MM.1S (cell line): ENCODE results near the gene POMGNT2.

Source experiments
- DNase-seq: peaks from one replicate; pipeline ENCODE4 v3.0.0-alpha.2; 2015
- H2AFZ ChIP-seq: fragments of 300-600 bp; sonication (generic); 2 replicates; pipeline ENCODE4 v1.6.0; 2016; ENCODE audit warnings: antibody characterized with exemption, low read length
- H3F3A ChIP-seq: fragments of 300-600 bp; sonication (generic); 2 replicates; pipeline ENCODE4 v1.6.1; 2016; ENCODE audit warnings: mild to moderate bottlenecking, antibody characterized with exemption, low read length, moderate library complexity, mixed read lengths; ENCODE audit not compliant: insufficient read depth
- H3K27ac ChIP-seq: fragments of 300-600 bp; sonication (generic); 2 replicates; pipeline ENCODE4 v1.5.1; 2016; ENCODE audit warnings: mild to moderate bottlenecking, low read length
- H3K27me3 ChIP-seq: fragments of 300-600 bp; sonication (generic); replicated peaks from 2 replicates; pipeline ENCODE4 v1.6.0; 2016; ENCODE audit warnings: low read length; ENCODE audit not compliant: insufficient read depth
- H3K36me3 ChIP-seq: fragments of 300-600 bp; sonication (generic); replicated peaks from 2 replicates; pipeline ENCODE4 v1.6.1; 2016; ENCODE audit warnings: mild to moderate bottlenecking, low read length, mixed read lengths; ENCODE audit not compliant: insufficient read depth
- H3K4me1 ChIP-seq: fragments of 300-600 bp; sonication (generic); 2 replicates; pipeline ENCODE4 v1.6.1; 2016; ENCODE audit warnings: low read length, mixed read lengths
- H3K4me2 ChIP-seq: fragments of 300-600 bp; sonication (generic); 2 replicates; pipeline ENCODE4 v1.6.0; 2016; ENCODE audit warnings: low read depth, low read length
- H3K4me3 ChIP-seq: fragments of 300-600 bp; sonication (generic); 2 replicates; pipeline ENCODE4 v1.5.1; 2016; ENCODE audit warnings: low read length, mixed read lengths
- H3K79me2 ChIP-seq: fragments of 300-600 bp; sonication (generic); 2 replicates; pipeline ENCODE4 v1.6.1; 2016; ENCODE audit warnings: mixed run types, low read length, mixed read lengths
- H3K9ac ChIP-seq: fragments of 300-600 bp; sonication (generic); 2 replicates; pipeline ENCODE4 v1.6.1; 2016; ENCODE audit warnings: low read length, mixed read lengths
- H3K9me2 ChIP-seq: fragments of 300-600 bp; sonication (generic); replicated peaks from 2 replicates; pipeline ENCODE4 v1.6.1; 2016; ENCODE audit warnings: mild to moderate bottlenecking, low read length, mixed read lengths; ENCODE audit not compliant: insufficient read depth
- H3K9me3 ChIP-seq: fragments of 300-600 bp; sonication (generic); replicated peaks from 2 replicates; pipeline ENCODE4 v1.6.1; 2016; ENCODE audit warnings: mild to moderate bottlenecking, low read length, mixed read lengths; ENCODE audit not compliant: insufficient read depth
- H4K20me1 ChIP-seq: fragments of 300-600 bp; sonication (generic); 2 replicates; pipeline ENCODE4 v1.6.1; 2016; ENCODE audit warnings: mild to moderate bottlenecking, low read length, moderate library complexity, mixed read lengths; ENCODE audit not compliant: insufficient read depth
- CTCF ChIP-seq: fragments of 300-600 bp; sonication (generic); IDR thresholded peaks from 2 replicates; pipeline ENCODE4 v1.5.1; 2016; ENCODE audit warnings: antibody characterized with exemption, low read length, mixed read lengths
- EZH2 ChIP-seq: fragments of 300-600 bp; sonication (generic); optimal IDR thresholded peaks from 2 replicates; pipeline ENCODE3; 2017; ENCODE audit warnings: low read depth, mild to moderate bottlenecking, antibody characterized with exemption, low read length, mixed read lengths
- EZH2phosphoT487 ChIP-seq: fragments of 300-600 bp; sonication (generic); IDR thresholded peaks from 2 replicates; pipeline ENCODE4 v1.6.1; 2018; ENCODE audit warnings: antibody characterized with exemption, low read length

POMGNT2 gene

DNA sequence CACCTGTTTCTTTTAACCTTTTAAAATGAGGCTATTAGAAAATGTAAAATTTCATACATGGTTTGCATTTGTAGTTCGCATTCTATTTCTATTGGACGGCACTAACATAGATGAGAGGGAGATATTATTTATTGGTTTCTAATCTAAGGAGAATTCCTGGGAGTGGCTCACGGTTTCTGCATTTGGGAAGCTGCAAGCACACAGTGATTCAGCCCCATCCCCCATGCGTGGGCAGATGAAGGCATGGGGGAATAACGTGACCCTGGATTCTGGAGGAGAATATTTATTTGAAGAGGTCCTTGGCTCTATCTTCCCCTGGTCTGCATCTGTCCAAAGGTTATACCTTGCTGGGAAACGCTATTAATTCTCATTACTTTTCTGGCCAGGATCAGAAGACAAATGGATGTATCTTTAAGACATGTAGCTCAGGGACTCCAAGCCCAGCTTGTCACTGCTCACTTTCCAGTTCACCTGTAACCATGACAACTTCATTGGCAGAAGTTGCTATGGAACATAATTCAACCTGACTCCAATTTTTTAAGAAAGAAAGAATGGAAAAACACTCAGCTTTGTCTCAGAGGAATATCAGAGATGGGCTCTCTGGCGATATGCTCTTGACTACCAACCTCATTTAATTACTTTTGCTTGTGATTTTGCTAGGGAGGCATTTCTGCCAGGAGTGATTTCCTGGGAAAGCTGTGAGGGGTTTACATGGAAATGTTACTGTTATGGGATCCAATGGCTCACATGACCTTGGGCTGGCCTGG, 27.2 kb upstream of the POMGNT2 start:
- H3K27ac ChIP-seq: no peak overlapping the region
- peaks cover 4% of the 10 kb centered on the region for H3K4me1 ChIP-seq
- TF ChIP-seq EZH2phosphoT487: no peak
- no peak for TF ChIP-seq CTCF
- TF ChIP-seq EZH2: no peak
- H3K9me2 ChIP-seq: no peaks in the 10 kb centered on the region
- no peaks in the 10 kb centered on the region for H3K27me3 ChIP-seq
- no peak overlapping the region for H2AFZ ChIP-seq
- no peak overlapping the region for H3K4me3 ChIP-seq
- H3K9me3 ChIP-seq: no peaks in the 10 kb centered on the region
- no peaks in the 10 kb centered on the region for H4K20me1 ChIP-seq
- H3K9ac ChIP-seq: no peak overlapping the region
- DNase-seq: no peak
- H3K36me3 ChIP-seq: no peaks in the 10 kb centered on the region
- H3K4me2 ChIP-seq: no peak overlapping the region
- H3F3A ChIP-seq: no peaks in the 10 kb centered on the region
- H3K79me2 ChIP-seq: no peaks in the 10 kb centered on the region

DNA sequence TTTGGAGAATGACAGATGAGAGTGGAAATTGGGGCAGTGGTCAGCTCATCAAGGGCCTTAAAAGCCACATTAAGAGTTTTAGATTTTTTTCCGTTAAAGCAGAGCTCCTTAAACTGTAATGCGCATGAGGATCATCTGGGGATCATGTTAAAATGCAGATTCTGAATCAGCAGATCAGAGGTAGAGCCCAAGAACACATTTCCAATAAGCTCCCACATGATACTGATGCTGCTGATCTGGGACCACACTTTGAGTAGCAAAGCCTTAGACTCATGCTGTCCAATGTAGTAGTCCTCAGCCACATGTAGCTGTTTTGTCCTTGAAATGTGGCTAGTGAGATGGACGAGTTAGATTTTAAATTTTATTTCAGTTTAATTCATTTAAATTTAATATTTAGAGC, 26.3 kb upstream of the POMGNT2 start:
- no peak overlapping the region for H3K9ac ChIP-seq
- no peaks in the 10 kb centered on the region for H3K4me1 ChIP-seq
- no peak overlapping the region for H3K4me2 ChIP-seq
- H3K36me3 ChIP-seq: no peaks in the 10 kb centered on the region
- no peaks in the 10 kb centered on the region for H3K27me3 ChIP-seq
- no peaks in the 10 kb centered on the region for H3F3A ChIP-seq
- no peak overlapping the region for H3K27ac ChIP-seq
- H3K4me3 ChIP-seq: no peak overlapping the region
- no peaks in the 10 kb centered on the region for H3K9me2 ChIP-seq
- H3K79me2 ChIP-seq: no peaks in the 10 kb centered on the region
- H2AFZ ChIP-seq: no peak overlapping the region
- no peaks in the 10 kb centered on the region for H3K9me3 ChIP-seq
- DNase-seq: no peak
- H4K20me1 ChIP-seq: no peaks in the 10 kb centered on the region
- TF ChIP-seq EZH2phosphoT487 (no peak), EZH2 (no peak), CTCF (no peak)

DNA sequence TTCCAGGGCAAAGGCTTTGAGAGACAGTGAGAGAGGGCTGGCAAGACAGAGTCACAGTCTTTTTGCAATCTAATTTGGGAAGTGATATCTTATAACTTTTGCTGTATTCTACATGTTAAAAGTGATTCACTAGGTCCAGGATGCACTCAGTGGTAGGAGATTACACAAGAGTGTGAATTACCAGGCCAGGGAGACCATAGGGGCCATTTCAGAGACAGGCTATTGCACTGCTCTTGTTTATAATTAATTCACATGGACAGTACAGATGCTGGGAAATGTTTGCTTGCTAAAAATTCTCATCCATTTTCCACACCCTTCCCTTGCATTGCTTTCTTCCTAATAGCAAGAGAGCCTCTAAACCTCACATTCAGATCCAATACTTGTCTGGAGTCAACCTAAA, 22.6 kb upstream of the POMGNT2 start:
- H3K79me2 ChIP-seq: no peaks in the 10 kb centered on the region
- no peaks in the 10 kb centered on the region for H3K36me3 ChIP-seq
- H3K4me3 ChIP-seq: no peak overlapping the region
- TF ChIP-seq EZH2 (no peak), EZH2phosphoT487 (no peak), CTCF (no peak)
- H3K4me2 ChIP-seq: no peak overlapping the region
- H3K27me3 ChIP-seq: no peaks in the 10 kb centered on the region
- H2AFZ ChIP-seq: no peak overlapping the region
- H3K9me3 ChIP-seq: no peaks in the 10 kb centered on the region
- H3K27ac ChIP-seq: no peak overlapping the region
- no peak for DNase-seq
- no peak overlapping the region for H3K9ac ChIP-seq
- no peaks in the 10 kb centered on the region for H3K9me2 ChIP-seq
- no peaks in the 10 kb centered on the region for H3K4me1 ChIP-seq
- H4K20me1 ChIP-seq: no peaks in the 10 kb centered on the region
- no peaks in the 10 kb centered on the region for H3F3A ChIP-seq
